Activated CD4-positive, alpha-beta T cell treated with anti-CD3 and anti-CD28 coated beads, Interleukin-2, amount 10 ng/mL, durations not matched to agents 7 days and 5 days (primary cell): ENCODE data around the gene EDEM2. TPM values are rescaled to one million over a fixed set of nuclear protein-coding genes. Genes with fewer than 3 reads are reported as not detected.
A peak's percentile ranks its signal among the peaks of the same experiment; 100 is the strongest.
"Not testable (repeated sequence)": the region's sequence is repeated elsewhere in the genome, so short reads cannot be mapped to it uniquely, and the experiment has no call there.

ENCODE experiments used
- CTCF ChIA-PET: fragments of 350-600 bp; sonication (Branson Sonifier 250); formaldehyde crosslinking; loops from one replicate; lab custom pipeline; 2021; ENCODE audit warnings: antibody characterized with exemption; lab: Charles Lee
- POLR2A ChIA-PET: fragments of 350-600 bp; sonication (Branson Sonifier 250); formaldehyde crosslinking; loops from one replicate; lab custom pipeline; 2021; ENCODE audit warnings: antibody characterized with exemption; lab: Charles Lee
- DNase-seq: peaks from one replicate; pipeline ENCODE4 v3.0.0-alpha.2; 2020
- H3K27ac Mint-ChIP-seq: one replicate; pipeline ENCODE4 v1.8.0; 2021; ENCODE audit warnings: mild to moderate bottlenecking, moderate library complexity, mixed read lengths
- H3K27me3 Mint-ChIP-seq: one replicate; pipeline ENCODE4 v1.8.0; 2021; ENCODE audit warnings: mixed read lengths
- H3K36me3 Mint-ChIP-seq: one replicate; pipeline ENCODE4 v1.8.0; 2021; ENCODE audit warnings: low read depth, mixed read lengths
- H3K4me1 Mint-ChIP-seq: one replicate; pipeline ENCODE4 v1.8.0; 2021; ENCODE audit warnings: mixed read lengths
- H3K4me3 Mint-ChIP-seq: one replicate; pipeline ENCODE4 v1.8.0; 2021; ENCODE audit warnings: mild to moderate bottlenecking, moderate library complexity, mixed read lengths
- H3K9me3 Mint-ChIP-seq: one replicate; pipeline ENCODE4 v1.8.0; 2021; ENCODE audit warnings: mixed read lengths
- total RNA-seq, 2 experiments: library from RNA; stranded (reverse); gene quantifications; one replicate each; pipeline ENCODE4 v1.2.3, GENCODE V29; 2021

The EDEM2 gene
- total RNA-seq, 2 experiments from 2014 or later: 22.8 to 25.0 TPM

GRCh38 chr20:35091816-35092523, 55.2 kb downstream of the EDEM2 start:
- no peaks in the 10 kb centered on the region for H3K9me3 Mint-ChIP-seq
- peak overlapping the region; percentile 94 for H3K27ac Mint-ChIP-seq
- peaks cover 26% of the 10 kb centered on the region for H3K36me3 Mint-ChIP-seq
- peak; percentile 16 for DNase-seq
- no peaks in the 10 kb centered on the region for H3K27me3 Mint-ChIP-seq
- peak overlapping the region; percentile 86 for H3K4me3 Mint-ChIP-seq
- POLR2A ChIA-PET: no interaction called here
- CTCF ChIA-PET: interaction anchor here (0.5 to 1.7 kb wide), 6 partner anchors 8 to 419 kb away, joined by 3 to 6 read pairs (median 4); no protein-coding TSS in a partner anchor
- peaks cover 57% of the 10 kb centered on the region for H3K4me1 Mint-ChIP-seq

GRCh38 chr20:35088231-35089145, 58.6 kb downstream of the EDEM2 start:
- peaks cover 26% of the 10 kb centered on the region for H3K36me3 Mint-ChIP-seq
- H3K9me3 Mint-ChIP-seq: no peaks in the 10 kb centered on the region
- H3K4me1 Mint-ChIP-seq: peaks cover 62% of the 10 kb centered on the region
- CTCF ChIA-PET: no interaction called here
- POLR2A ChIA-PET: no interaction called here
- no peak overlapping the region for H3K4me3 Mint-ChIP-seq
- H3K27me3 Mint-ChIP-seq: no peaks in the 10 kb centered on the region
- H3K27ac Mint-ChIP-seq: peak overlapping the region; percentile 19
- no peak for DNase-seq

GRCh38 chr20:35087791-35088190, 59.3 kb downstream of the EDEM2 start:
- no peak overlapping the region for H3K27ac Mint-ChIP-seq
- DNase-seq: no peak
- H3K36me3 Mint-ChIP-seq: peaks cover 26% of the 10 kb centered on the region
- no peaks in the 10 kb centered on the region for H3K9me3 Mint-ChIP-seq
- POLR2A ChIA-PET: no interaction called here
- H3K27me3 Mint-ChIP-seq: no peaks in the 10 kb centered on the region
- no peak overlapping the region for H3K4me3 Mint-ChIP-seq
- peaks cover 57% of the 10 kb centered on the region for H3K4me1 Mint-ChIP-seq
- CTCF ChIA-PET: interaction anchor here (0.8 kb wide), 1 partner anchor 8 kb away, joined by 6 read pairs; no protein-coding TSS in a partner anchor

GRCh38 chr20:35087355-35087754, 59.8 kb downstream of the EDEM2 start:
- ChIA-PET POLR2A (no interaction called here), CTCF (interaction anchor here (0.6 to 0.8 kb wide), 2 partner anchors 9 kb away, joined by 3 to 6 read pairs; no protein-coding TSS in a partner anchor)
- Mint-ChIP-seq H3K9me3 (no peaks in the 10 kb centered on the region), H3K27ac (no peak overlapping the region), H3K27me3 (no peaks in the 10 kb centered on the region), H3K36me3 (peaks cover 26% of the 10 kb centered on the region), H3K4me3 (no peak overlapping the region), H3K4me1 (peaks cover 57% of the 10 kb centered on the region)
- DNase-seq: no peak

- peak overlapping the region; percentile 73 for H3K27ac Mint-ChIP-seq
- no peaks in the 10 kb centered on the region for H3K27me3 Mint-ChIP-seq
- no peaks in the 10 kb centered on the region for H3K9me3 Mint-ChIP-seq
- POLR2A ChIA-PET: no interaction called here
- H3K4me3 Mint-ChIP-seq: no peak overlapping the region
- peaks cover 51% of the 10 kb centered on the region for H3K4me1 Mint-ChIP-seq
- CTCF ChIA-PET: interaction anchor here (0.6 to 2.1 kb wide), 2 partner anchors 11 to 651 kb away, joined by 4 to 8 read pairs; no protein-coding TSS in a partner anchor
- DNase-seq: no peak
- H3K36me3 Mint-ChIP-seq: peaks cover 20% of the 10 kb centered on the region
Observed at GRCh38 chr20:35085477-35086225, 61.5 kb downstream of the EDEM2 start.

GRCh38 chr20:35084998-35085397, 62.1 kb downstream of the EDEM2 start:
- DNase-seq: no peak
- Mint-ChIP-seq H3K4me3 (no peak overlapping the region), H3K9me3 (no peaks in the 10 kb centered on the region), H3K27me3 (no peaks in the 10 kb centered on the region), H3K27ac (no peak overlapping the region), H3K36me3 (peaks cover 18% of the 10 kb centered on the region), H3K4me1 (peaks cover 53% of the 10 kb centered on the region)
- POLR2A ChIA-PET: no interaction called here
- CTCF ChIA-PET: interaction anchor here (2.1 kb wide), 1 partner anchor 11 kb away, joined by 8 read pairs; no protein-coding TSS in a partner anchor

GRCh38 chr20:35080348-35080642, 66.8 kb downstream of the EDEM2 start:
- ChIA-PET CTCF (interaction anchor here (0.6 kb wide), 3 partner anchors 15 to 150 kb away, joined by 3 to 5 read pairs (median 4); no protein-coding TSS in a partner anchor), POLR2A (interaction anchor here (0.6 kb wide), 1 partner anchor 247 kb away, joined by 7 read pairs; no protein-coding TSS in a partner anchor)
- Mint-ChIP-seq H3K36me3 (peaks cover 35% of the 10 kb centered on the region), H3K4me1 (peaks cover 37% of the 10 kb centered on the region), H3K27ac (peak overlapping the region; percentile 68)
- not testable (repeated sequence) for DNase-seq, H3K9me3 Mint-ChIP-seq, H3K27me3 Mint-ChIP-seq, H3K4me3 Mint-ChIP-seq

GRCh38 chr20:35079472-35080347, 67.4 kb downstream of the EDEM2 start:
- POLR2A ChIA-PET: interaction anchor here (0.6 kb wide), 1 partner anchor 246 kb away, joined by 7 read pairs; no protein-coding TSS in a partner anchor
- H3K4me3 Mint-ChIP-seq: no peak overlapping the region

GRCh38 chr20:35077872-35078271, 69.3 kb downstream of the EDEM2 start:
- Mint-ChIP-seq H3K27me3 (no peaks in the 10 kb centered on the region), H3K36me3 (peaks cover 55% of the 10 kb centered on the region), H3K27ac (no peak overlapping the region), H3K9me3 (peaks cover 18% of the 10 kb centered on the region), H3K4me1 (peaks cover 28% of the 10 kb centered on the region), H3K4me3 (no peak overlapping the region)
- ChIA-PET CTCF (interaction anchor here (0.6 to 1.5 kb wide), 3 partner anchors 9 to 18 kb away, joined by 3 to 4 read pairs (median 3); no protein-coding TSS in a partner anchor), POLR2A (no interaction called here)
- DNase-seq: no peak

More at GRCh38 chr20:35079472-35080347, 67.4 kb downstream of the EDEM2 start:
- peak overlapping the region; percentile 73 for H3K27ac Mint-ChIP-seq
- H3K9me3 Mint-ChIP-seq: peaks cover 8% of the 10 kb centered on the region
- peaks cover 41% of the 10 kb centered on the region for H3K36me3 Mint-ChIP-seq
- H3K4me1 Mint-ChIP-seq: peaks cover 31% of the 10 kb centered on the region
- CTCF ChIA-PET: interaction anchor here (0.6 to 1.1 kb wide), 4 partner anchors 14 to 150 kb away, joined by 3 to 5 read pairs (median 3); no protein-coding TSS in a partner anchor
- H3K27me3 Mint-ChIP-seq: no peaks in the 10 kb centered on the region
- no peak for DNase-seq

- Mint-ChIP-seq H3K27ac (peak overlapping the region; percentile 16), H3K36me3 (peaks cover 59% of the 10 kb centered on the region), H3K4me3 (no peak overlapping the region), H3K9me3 (peaks cover 22% of the 10 kb centered on the region), H3K4me1 (peaks cover 26% of the 10 kb centered on the region), H3K27me3 (no peaks in the 10 kb centered on the region)
- no peak for DNase-seq
- ChIA-PET POLR2A (no interaction called here), CTCF (interaction anchor here (1.1 to 1.5 kb wide), 2 partner anchors 13 to 19 kb away, joined by 3 to 4 read pairs; no protein-coding TSS in a partner anchor)
Observed at GRCh38 chr20:35077341-35077740, 69.8 kb downstream of the EDEM2 start.

- H3K4me3 Mint-ChIP-seq, POLR2A ChIA-PET, H3K27ac Mint-ChIP-seq, CTCF ChIA-PET, H3K27me3 Mint-ChIP-seq, DNase-seq: not testable (repeated sequence)
- Mint-ChIP-seq H3K9me3 (peaks cover 22% of the 10 kb centered on the region), H3K4me1 (peaks cover 14% of the 10 kb centered on the region), H3K36me3 (peaks cover 72% of the 10 kb centered on the region)
Observed at GRCh38 chr20:35071436-35072153, 75.5 kb downstream of the EDEM2 start.
